ENCODE data around the gene OR6S1. TPM values are rescaled to one million over a fixed set of nuclear protein-coding genes. Genes with fewer than 3 reads are reported as not detected.

The OR6S1 gene
- total RNA-seq, 2 experiments from 2014 or later, result not detected

GRCh38 chr14:20682435-20683124 lies 41.1 kb upstream of the OR6S1 start:
- Mint-ChIP-seq H3K27me3 (no peaks in the 10 kb centered on the region), H3K27ac (no peak overlapping the region), H3K9me3 (no peaks in the 10 kb centered on the region), H3K4me1 (ENCODE audit: low read depth) (peaks cover 19% of the 10 kb centered on the region), H3K4me3 (no peak overlapping the region), H3K36me3 (ENCODE audit: low read depth) (no peaks in the 10 kb centered on the region)
- POLR2A ChIA-PET, result interaction anchor here (0.8 to 4.7 kb wide), 12 partner anchors 14 to 349 kb away, joined by 3 to 24 read pairs (median 4); partner anchors contain the start of genes APEX1, CCNB1IP1, OSGEP and PARP2
- intact Hi-C loops (cut with micrococcal nuclease), result loop anchor here (1.0 to 5.0 kb wide), 4 partner anchors 50 to 340 kb away; partner anchors contain the start of genes PARP2 and PIP4P1
- peak; percentile 86 for DNase-seq
- ATAC-seq, result peak; percentile 69
- no peak for TF ChIP-seq CTCF (IDR thresholded peaks at IDR 0.05)
- CTCF ChIA-PET, result interaction anchor here (0.9 to 7.5 kb wide), 16 partner anchors 8 to 355 kb away, joined by 3 to 53 read pairs (median 11); partner anchors contain the start of gene PARP2

DNA sequence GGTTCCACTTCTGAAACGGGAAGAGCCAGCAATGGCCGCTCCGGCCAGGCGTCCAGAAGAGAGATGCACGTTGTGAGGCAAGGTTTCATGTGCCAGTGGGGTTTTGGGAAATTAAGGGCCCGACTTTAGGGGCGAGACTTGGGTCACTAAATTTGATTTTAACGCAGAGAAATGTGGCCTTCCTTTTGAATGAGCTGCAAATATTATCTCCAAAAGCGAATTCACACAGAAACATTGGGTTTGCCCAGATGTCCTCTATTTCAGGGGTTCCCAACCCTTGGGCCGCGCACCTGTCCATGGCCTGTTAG lies 40.6 kb upstream of the OR6S1 start:
- Mint-ChIP-seq H3K36me3 (ENCODE audit: low read depth) (no peaks in the 10 kb centered on the region), H3K4me1 (ENCODE audit: low read depth) (peaks cover 19% of the 10 kb centered on the region), H3K4me3 (no peak overlapping the region), H3K27ac (no peak overlapping the region), H3K9me3 (no peaks in the 10 kb centered on the region), H3K27me3 (no peaks in the 10 kb centered on the region)
- ChIA-PET POLR2A (interaction anchor here (0.6 to 4.7 kb wide), 13 partner anchors 14 to 454 kb away, joined by 3 to 24 read pairs (median 3); partner anchors contain the start of genes APEX1, CCNB1IP1, OSGEP and PARP2), CTCF (interaction anchor here (0.8 to 7.5 kb wide), 14 partner anchors 10 to 355 kb away, joined by 3 to 53 read pairs (median 21); partner anchors contain the start of gene PARP2)
- ATAC-seq (no peak), DNase-seq (no peak)
- intact Hi-C loops (cut with micrococcal nuclease), result loop anchor here (2.0 to 5.0 kb wide), 3 partner anchors 49 to 340 kb away; partner anchors contain the start of genes PARP2 and PIP4P1
- no peak for TF ChIP-seq CTCF (IDR thresholded peaks at IDR 0.05)

DNA sequence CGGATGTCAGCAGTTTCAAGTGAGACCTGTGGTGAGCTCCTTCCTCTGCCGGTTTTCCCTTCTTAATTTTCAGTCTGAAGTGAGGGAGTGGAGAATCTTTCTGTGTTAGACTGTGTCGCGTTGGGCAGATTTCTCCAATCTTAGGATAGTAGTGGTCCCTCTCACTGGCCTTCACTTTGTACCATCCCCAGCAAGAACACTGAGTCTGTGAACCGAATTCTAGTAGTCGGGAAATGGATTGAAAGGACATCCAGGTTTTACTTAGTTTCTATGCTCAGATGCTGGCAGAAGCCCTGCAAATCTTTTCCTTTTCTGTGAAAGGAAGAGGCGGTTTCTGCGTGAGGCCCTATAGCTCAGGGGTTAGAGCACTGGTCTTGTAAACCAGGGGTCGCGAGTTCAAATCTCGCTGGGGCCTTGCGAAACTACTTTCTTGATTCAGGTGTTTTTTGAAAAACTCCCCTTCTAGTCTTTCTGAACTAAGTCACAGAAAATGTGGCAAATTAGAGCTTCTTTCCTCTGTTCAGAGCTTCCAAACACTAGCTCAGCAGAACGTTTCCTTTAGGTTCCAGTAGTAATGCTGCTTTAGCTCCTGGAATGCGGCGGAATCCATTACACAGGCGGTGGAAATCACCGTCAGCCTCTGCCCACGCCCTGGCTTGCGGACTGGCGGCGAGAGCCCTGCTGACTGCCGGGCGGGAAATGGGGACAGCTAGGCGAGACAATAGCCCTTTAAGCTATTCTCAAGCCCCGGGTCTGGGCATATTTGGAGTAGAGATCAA lies 40.0 kb upstream of the OR6S1 start:
- ChIA-PET POLR2A (interaction anchor here (0.6 to 4.7 kb wide), 16 partner anchors 13 to 454 kb away, joined by 3 to 24 read pairs (median 3); partner anchors contain the start of genes APEX1, CCNB1IP1, OSGEP and PARP2), CTCF (interaction anchor here (0.6 to 7.5 kb wide), 18 partner anchors 11 to 376 kb away, joined by 3 to 53 read pairs (median 8); partner anchors contain the start of genes PARP2 and TTC5)
- DNase-seq (peak; percentile 95), ATAC-seq (peak; percentile 14)
- Mint-ChIP-seq H3K4me1 (ENCODE audit: low read depth) (peaks cover 20% of the 10 kb centered on the region), H3K4me3 (no peak overlapping the region), H3K36me3 (ENCODE audit: low read depth) (no peaks in the 10 kb centered on the region), H3K9me3 (no peaks in the 10 kb centered on the region), H3K27ac (no peak overlapping the region), H3K27me3 (no peaks in the 10 kb centered on the region)
- intact Hi-C loops (cut with micrococcal nuclease), result loop anchor here (2.0 to 5.0 kb wide), 3 partner anchors 49 to 339 kb away; partner anchors contain the start of genes PARP2 and PIP4P1
- TF ChIP-seq CTCF (IDR thresholded peaks at IDR 0.05), result no peak

DNA sequence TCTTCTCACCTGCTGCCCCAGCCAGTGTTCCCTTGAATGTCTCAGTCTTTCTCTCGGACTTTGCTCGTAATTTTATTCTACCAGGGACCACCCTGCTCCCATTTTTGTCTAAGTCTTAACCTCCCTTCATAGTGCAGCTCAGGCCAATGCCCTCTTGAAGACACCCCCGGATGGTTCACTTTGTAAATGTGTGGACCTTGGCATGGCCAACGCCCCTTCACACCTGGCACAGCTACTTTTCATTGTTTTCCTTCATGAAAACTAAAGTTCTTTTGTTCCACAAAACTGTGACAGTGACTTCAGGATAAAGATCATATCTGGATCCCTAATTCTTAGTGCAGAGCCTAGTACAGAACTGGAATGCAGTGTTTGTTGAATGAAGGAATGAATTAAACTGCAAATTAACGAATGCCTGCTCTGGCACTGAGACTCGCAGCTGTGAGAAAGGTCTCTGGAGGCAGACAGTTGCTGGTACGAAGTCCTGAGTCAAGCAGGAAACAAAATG lies 39.4 kb upstream of the OR6S1 start:
- ATAC-seq (peak; percentile 14), DNase-seq (peak; percentile 66)
- TF ChIP-seq CTCF (IDR thresholded peaks at IDR 0.05), result no peak
- H3K27me3 Mint-ChIP-seq, result no peaks in the 10 kb centered on the region
- ChIA-PET POLR2A (interaction anchor here (0.9 to 4.7 kb wide), 9 partner anchors 13 to 347 kb away, joined by 3 to 24 read pairs (median 4); partner anchors contain the start of genes CCNB1IP1 and PARP2), CTCF (interaction anchor here (0.9 to 7.5 kb wide), 14 partner anchors 11 to 375 kb away, joined by 3 to 53 read pairs (median 20); partner anchors contain the start of gene TTC5)
- no peak overlapping the region for H3K27ac Mint-ChIP-seq
- no peak overlapping the region for H3K4me3 Mint-ChIP-seq
- no peaks in the 10 kb centered on the region for H3K36me3 Mint-ChIP-seq (ENCODE audit: low read depth)
- H3K9me3 Mint-ChIP-seq, result no peaks in the 10 kb centered on the region
- intact Hi-C loops (cut with micrococcal nuclease), result loop anchor here (5.0 kb wide), 2 partner anchors 219 to 339 kb away; partner anchors contain the start of genes PARP2 and PIP4P1
- peaks cover 26% of the 10 kb centered on the region for H3K4me1 Mint-ChIP-seq (ENCODE audit: low read depth)
